HEK293T (cell line): ENCODE results near the gene SETD4.

ENCODE experiments used
- CTBP1 ChIP-seq: fragments of 450-650 bp; IDR thresholded peaks from 2 replicates; pipeline ENCODE4 v1.6.1; 2016; ENCODE audit warnings: borderline replicate concordance
- FOXA1 ChIP-seq: fragments of 450-650 bp; IDR thresholded peaks from 2 replicates; pipeline ENCODE4 v1.6.1; 2016; ENCODE audit warnings: mild to moderate bottlenecking
- PKNOX1 ChIP-seq: fragments of 450-650 bp; IDR thresholded peaks from 2 replicates; pipeline ENCODE4 v1.6.1; 2016

- TF ChIP-seq PKNOX1 (no peak), CTBP1 (no peak), FOXA1 (no peak)
Observed at GRCh38 chr21:36103434-36103833, 43.1 kb upstream of the SETD4 start.
